ENCODE results near the gene FERMT1. TPM values are rescaled to one million over a fixed set of nuclear protein-coding genes. Genes with fewer than 3 reads are reported as not detected.

Gene FERMT1
- total and polyA plus RNA-seq, 2 of the 4 experiments (the other 2 are of a cell fraction): 1.8 to 2.3 TPM

DNA sequence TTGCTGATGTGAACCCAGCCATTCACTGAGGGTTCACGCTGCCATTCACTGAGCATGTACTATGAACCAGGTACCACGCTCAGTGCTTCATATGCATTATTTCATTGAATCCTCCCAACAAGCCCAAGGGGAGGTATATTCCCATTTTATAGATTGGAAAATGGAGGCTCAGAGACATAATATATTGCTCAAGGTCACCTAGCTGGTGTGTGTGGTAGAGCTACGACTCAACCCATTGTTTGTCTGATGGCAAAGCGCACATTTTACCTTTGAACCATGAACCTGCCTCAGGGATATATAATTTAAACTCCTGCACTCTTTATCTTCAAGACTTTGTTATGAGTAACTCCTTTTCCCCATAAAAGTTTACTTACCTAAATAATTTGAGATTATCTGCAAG lies 28.3 kb downstream of the FERMT1 start:
- Histone ChIP-seq H4K5ac (ENCODE audit: low read depth, low read length) (no peak overlapping the region), H2AK9ac (replicated peaks; ENCODE audit: low read depth, low read length, poor library complexity) (no peak overlapping the region), H3K4ac (ENCODE audit: low read depth, low read length) (no peak overlapping the region), H4K91ac (ENCODE audit: insufficient read depth, low read depth, low read length) (no peak overlapping the region), H3K18ac (ENCODE audit: low read depth, low read length) (no peak overlapping the region), H3K27ac (ENCODE audit: insufficient read depth, low read length) (no peak overlapping the region), H2AFZ (replicated peaks; ENCODE audit: low read length, poor library complexity) (no peak overlapping the region), H3K9ac (ENCODE audit: low read depth, low read length) (no peak overlapping the region), H2BK15ac (ENCODE audit: low read depth, low read length) (no peak overlapping the region), H4K8ac (ENCODE audit: low read depth in 2 of 2, low read length in 2 of 2) (no peak overlapping the region), H3K4me1 (ENCODE audit: control insufficient read depth, insufficient read depth, low read length) (no peaks in the 10 kb centered on the region), H3K79me1 (ENCODE audit: low read depth in 1 of 2, low read length in 2 of 2) (no peaks in the 10 kb centered on the region), H3K23ac (ENCODE audit: low read depth, low read length) (no peak overlapping the region), H3K9me3 (ENCODE audit: control insufficient read depth, insufficient read depth, low read length) (no peaks in the 10 kb centered on the region), H2BK20ac (ENCODE audit: low read depth, low read length) (no peak overlapping the region), H2BK120ac (ENCODE audit: low read depth, low read length) (no peak overlapping the region), H2BK5ac (ENCODE audit: low read depth, low read length, poor library complexity, severe bottlenecking) (no peak overlapping the region), H3K4me2 (ENCODE audit: low read depth, low read length) (no peak overlapping the region), H3K4me3 (ENCODE audit: insufficient read depth, low read depth, low read length) (no peak overlapping the region), H3K14ac (replicated peaks; ENCODE audit: low read depth, low read length) (no peak overlapping the region), H4K20me1 (ENCODE audit: insufficient read depth, low read length) (no peaks in the 10 kb centered on the region), H3K36me3 (ENCODE audit: control insufficient read depth, insufficient read depth, low read length) (no peaks in the 10 kb centered on the region), H3K9me1 (ENCODE audit: insufficient read depth, low read length) (no peaks in the 10 kb centered on the region), H2AK5ac (ENCODE audit: low read depth, low read length) (no peak overlapping the region), H3K56ac (ENCODE audit: extremely low read depth, insufficient read depth, low read length) (no peak overlapping the region), H3K27me3 (ENCODE audit: control insufficient read depth, insufficient read depth, low read length) (no peaks in the 10 kb centered on the region; the same call in 1 of the 2 replicates)
- WGBS, 2 experiments (ENCODE audit: extremely low coverage in 2 of 2, insufficient read length in 1 of 2): no CpG with 5 or more reads among the region's 4 CpGs
- no peak for ATAC-seq (ENCODE audit: low read depth)
- DNase-seq: no peak
- in situ Hi-C loops (cut with MboI; ENCODE audit: low sequenced_read_pairs) (no loop called here), intact Hi-C loops (cut with micrococcal nuclease) (no loop called here), dilution Hi-C loops (cut with HindIII; ENCODE audit: low sequenced_read_pairs, unreplicated experiment) (no loop called here)
- no peak for TF ChIP-seq RFX5 (IDR thresholded peaks at IDR 0.05; ENCODE audit: low read depth, low read length)
- no peak for TF ChIP-seq USF2 (IDR thresholded peaks at IDR 0.05; ENCODE audit: low read depth, low read length)
- no peak for TF ChIP-seq MAFK (IDR thresholded peaks at IDR 0.05; ENCODE audit: low read depth, low read length)
- no peak for TF ChIP-seq MAZ (IDR thresholded peaks at IDR 0.05; ENCODE audit: borderline replicate concordance, low read depth, low read length)
- TF ChIP-seq CEBPB (IDR thresholded peaks at IDR 0.05; ENCODE audit: low read depth, low read length): no peak
- no peak for TF ChIP-seq MXI1 (IDR thresholded peaks at IDR 0.05; ENCODE audit: borderline replicate concordance, low read depth, low read length)
- no peak for TF ChIP-seq ELK1 (IDR thresholded peaks at IDR 0.05; ENCODE audit: borderline replicate concordance, low read depth, low read length)
- no peak for TF ChIP-seq FOS (IDR thresholded peaks at IDR 0.05; ENCODE audit: low read depth, low read length)
- TF ChIP-seq, protein P1, sequence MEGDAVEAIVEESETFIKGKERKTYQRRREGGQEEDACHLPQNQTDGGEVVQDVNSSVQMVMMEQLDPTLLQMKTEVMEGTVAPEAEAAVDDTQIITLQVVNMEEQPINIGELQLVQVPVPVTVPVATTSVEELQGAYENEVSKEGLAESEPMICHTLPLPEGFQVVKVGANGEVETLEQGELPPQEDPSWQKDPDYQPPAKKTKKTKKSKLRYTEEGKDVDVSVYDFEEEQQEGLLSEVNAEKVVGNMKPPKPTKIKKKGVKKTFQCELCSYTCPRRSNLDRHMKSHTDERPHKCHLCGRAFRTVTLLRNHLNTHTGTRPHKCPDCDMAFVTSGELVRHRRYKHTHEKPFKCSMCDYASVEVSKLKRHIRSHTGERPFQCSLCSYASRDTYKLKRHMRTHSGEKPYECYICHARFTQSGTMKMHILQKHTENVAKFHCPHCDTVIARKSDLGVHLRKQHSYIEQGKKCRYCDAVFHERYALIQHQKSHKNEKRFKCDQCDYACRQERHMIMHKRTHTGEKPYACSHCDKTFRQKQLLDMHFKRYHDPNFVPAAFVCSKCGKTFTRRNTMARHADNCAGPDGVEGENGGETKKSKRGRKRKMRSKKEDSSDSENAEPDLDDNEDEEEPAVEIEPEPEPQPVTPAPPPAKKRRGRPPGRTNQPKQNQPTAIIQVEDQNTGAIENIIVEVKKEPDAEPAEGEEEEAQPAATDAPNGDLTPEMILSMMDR (conservative IDR thresholded peaks at IDR 0.05; ENCODE audit: low read depth, low read length): no peak
- TF ChIP-seq RCOR1 (IDR thresholded peaks at IDR 0.05; ENCODE audit: insufficient replicate concordance, low read length): no peak
- CTCF ChIA-PET: no interaction called here
- BruUV-seq (replicated peaks): no TSS peak
- POLR2A ChIA-PET (ENCODE audit: unreplicated experiment): no interaction called here
